H7 (cell line): ENCODE data around the gene PRKCB. TPM values are rescaled to one million over a fixed set of nuclear protein-coding genes. Genes with fewer than 3 reads are reported as not detected.

Experiments used
- total RNA-seq: library from RNA; depleted of rRNA; stranded (reverse); fragments of >200 nt; shearing (Covaris generic); gene quantifications from 2 replicates; pipeline ENCODE4 v1.2.3, GENCODE V29; 2014; rRNA removed

Gene PRKCB
- total RNA-seq, 1 experiment from 2014 or later, result 0.80 TPM

Other genes with a start within 250 kb of the PRKCB start
- 304 and 426 TPM in 2 replicates for gene NDUFAB1, start 239.7 kb upstream of the PRKCB start, total RNA-seq
- 21.7 and 26.1 TPM in 2 replicates for gene PALB2, start 194.7 kb upstream of the PRKCB start, total RNA-seq
- 35.2 and 38.2 TPM in 2 replicates for gene DCTN5, start 194.5 kb upstream of the PRKCB start, total RNA-seq
- gene PLK1, start 157.1 kb upstream of the PRKCB start, total RNA-seq, result 125 and 126 TPM in 2 replicates
- 3.2 and 3.7 TPM in 2 replicates for gene ERN2, start 122.8 kb upstream of the PRKCB start, total RNA-seq
- gene CHP2, start 81.0 kb upstream of the PRKCB start, total RNA-seq, result 1.9 and 2.1 TPM in 2 replicates